HEK293 (cell line): Measurements from ENCODE around the gene AXDND1.

ENCODE experiments used
- MZF1 ChIP-seq: fragments of 450-650 bp; formaldehyde crosslinking; IDR thresholded peaks from 2 replicates; pipeline ENCODE4 v1.5.1; 2017; ENCODE audit warnings: missing biosample characterization, missing genetic modification characterization, borderline replicate concordance
- ZNF18 ChIP-seq: fragments of 450-650 bp; formaldehyde crosslinking; IDR thresholded peaks from 2 replicates; pipeline ENCODE4 v1.5.1; 2016; ENCODE audit warnings: missing biosample characterization, missing genetic modification characterization

- TF ChIP-seq MZF1 (tag by site-specific recombination) (no peak), ZNF18 (no peak)
Measured at GRCh38 chr1:179474713-179475112, 108.9 kb downstream of the AXDND1 start.
